ENCODE measurements around the gene THADA. TPM values are rescaled to one million over a fixed set of nuclear protein-coding genes. Genes with fewer than 3 reads are reported as not detected.

THADA gene
- total RNA-seq, 4 donors from 2014 or later = 49.9 to 90.2 (median 65.2) TPM

- WGBS, 2 donors = 90 to 97% methylated on average over 3 of the region's 3 CpGs
Measured at GRCh38 chr2:43531251-43531650, 64.6 kb downstream of the THADA start.

DNA sequence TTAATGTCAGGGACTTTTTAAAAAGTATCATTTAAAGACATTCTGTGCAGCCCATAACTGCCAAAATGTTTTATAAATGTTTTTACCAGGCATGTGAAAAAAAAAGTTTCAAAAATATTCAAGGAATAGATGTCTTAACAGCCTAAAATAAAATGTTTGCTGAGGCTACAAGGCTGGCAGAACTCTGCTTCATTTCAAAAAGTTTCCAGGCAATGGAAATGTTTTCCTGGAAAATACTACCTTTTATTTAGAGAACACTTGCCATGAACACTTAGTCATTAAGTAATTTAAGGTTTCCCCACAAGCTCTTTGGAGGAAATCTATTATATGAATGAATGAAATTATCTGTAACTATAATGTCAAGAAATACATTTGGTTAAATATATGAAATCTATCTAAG is 68.8 kb downstream of the THADA start:
- intact Hi-C loops (cut with DNase I) = no loop called here
- no peak overlapping the region for H3K4me3 ChIP-seq (replicated peaks in 1 of 3)
- H3K36me3 ChIP-seq = no peaks in the 10 kb centered on the region
- TF ChIP-seq, protein P1, sequence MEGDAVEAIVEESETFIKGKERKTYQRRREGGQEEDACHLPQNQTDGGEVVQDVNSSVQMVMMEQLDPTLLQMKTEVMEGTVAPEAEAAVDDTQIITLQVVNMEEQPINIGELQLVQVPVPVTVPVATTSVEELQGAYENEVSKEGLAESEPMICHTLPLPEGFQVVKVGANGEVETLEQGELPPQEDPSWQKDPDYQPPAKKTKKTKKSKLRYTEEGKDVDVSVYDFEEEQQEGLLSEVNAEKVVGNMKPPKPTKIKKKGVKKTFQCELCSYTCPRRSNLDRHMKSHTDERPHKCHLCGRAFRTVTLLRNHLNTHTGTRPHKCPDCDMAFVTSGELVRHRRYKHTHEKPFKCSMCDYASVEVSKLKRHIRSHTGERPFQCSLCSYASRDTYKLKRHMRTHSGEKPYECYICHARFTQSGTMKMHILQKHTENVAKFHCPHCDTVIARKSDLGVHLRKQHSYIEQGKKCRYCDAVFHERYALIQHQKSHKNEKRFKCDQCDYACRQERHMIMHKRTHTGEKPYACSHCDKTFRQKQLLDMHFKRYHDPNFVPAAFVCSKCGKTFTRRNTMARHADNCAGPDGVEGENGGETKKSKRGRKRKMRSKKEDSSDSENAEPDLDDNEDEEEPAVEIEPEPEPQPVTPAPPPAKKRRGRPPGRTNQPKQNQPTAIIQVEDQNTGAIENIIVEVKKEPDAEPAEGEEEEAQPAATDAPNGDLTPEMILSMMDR (IDR thresholded peaks at IDR 0.05) = no peak
- no peak for TF ChIP-seq POLR2A (IDR thresholded peaks at IDR 0.05)
- H3K27me3 ChIP-seq = no peaks in the 10 kb centered on the region
- no peak for DNase-seq
- H3K9me3 ChIP-seq = no peaks in the 10 kb centered on the region
- H3K27ac ChIP-seq = peak overlapping the region in 1 of 3 donors; percentile 7
- H3K4me1 ChIP-seq = no peaks in the 10 kb centered on the region

More at GRCh38 chr2:43531251-43531650, 64.6 kb downstream of the THADA start:
- no peaks in the 10 kb centered on the region for H3K9me3 ChIP-seq
- no peaks in the 10 kb centered on the region for H3K27me3 ChIP-seq
- H3K4me1 ChIP-seq = no peaks in the 10 kb centered on the region
- H3K36me3 ChIP-seq = no peaks in the 10 kb centered on the region
- TF ChIP-seq, protein P1 (IDR thresholded peaks at IDR 0.05) = no peak
- TF ChIP-seq POLR2A (IDR thresholded peaks at IDR 0.05) = no peak
- intact Hi-C loops (cut with DNase I) = loop anchor here (10.0 kb wide), 1 partner anchor 566 kb away; no protein-coding TSS in a partner anchor
- no peak for DNase-seq
- no peak overlapping the region for H3K4me3 ChIP-seq (replicated peaks in 1 of 3)
- no peak overlapping the region for H3K27ac ChIP-seq

- Histone ChIP-seq H3K27me3 (no peaks in the 10 kb centered on the region), H3K27ac (peak overlapping the region in 1 of 3 donors; percentile 4), H3K4me3 (replicated peaks in 1 of 3) (no peak overlapping the region), H3K9me3 (no peaks in the 10 kb centered on the region), H3K4me1 (peaks cover 0 to under 1% of the 10 kb centered on the region in 2 donors), H3K36me3 (no peaks in the 10 kb centered on the region)
- DNase-seq = no peak
- 90 to 100% methylated on average over 1 of the region's 1 CpG for WGBS, 2 donors
- intact Hi-C loops (cut with DNase I) = no loop called here
- TF ChIP-seq, protein P1 (IDR thresholded peaks at IDR 0.05) = no peak
- TF ChIP-seq POLR2A (IDR thresholded peaks at IDR 0.05) = no peak
Measured at GRCh38 chr2:43525506-43525905, 70.3 kb downstream of the THADA start.

DNA sequence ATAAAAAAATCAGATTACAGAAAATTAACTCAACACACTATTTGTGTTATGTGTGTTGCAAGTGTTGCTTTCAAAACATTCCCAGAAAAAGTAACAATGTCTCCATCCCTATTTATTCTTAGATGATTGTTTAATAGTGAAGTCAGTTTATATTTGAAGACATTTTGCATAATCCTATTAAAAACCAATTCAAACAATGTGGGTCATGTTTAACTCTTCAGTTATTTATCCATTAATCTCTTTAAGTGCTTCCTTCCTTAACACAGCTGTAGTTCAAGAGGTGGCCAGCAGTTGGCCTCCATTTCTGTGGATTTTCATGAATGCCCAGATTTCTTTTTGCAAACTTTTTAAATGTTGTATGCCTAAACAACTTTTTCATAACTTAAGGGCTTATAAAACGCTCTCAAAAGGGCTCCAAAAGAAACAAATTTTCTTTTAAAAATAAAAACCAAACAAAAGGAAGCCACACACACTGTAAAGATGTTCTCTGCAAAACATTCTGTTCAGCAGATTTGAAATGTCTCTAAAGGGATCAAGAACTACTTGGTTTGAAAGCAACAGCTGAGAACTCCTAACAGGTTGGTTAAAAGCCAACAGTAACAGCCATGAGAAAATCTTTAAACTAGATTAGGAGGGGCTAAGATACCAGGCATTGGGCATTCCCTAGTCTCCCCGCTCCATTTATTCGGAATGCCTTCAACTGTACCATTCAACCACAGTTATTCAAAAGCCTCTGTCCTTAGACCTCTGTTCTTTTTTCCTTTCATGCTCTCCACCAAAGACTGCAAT is 71.5 kb downstream of the THADA start:
- Histone ChIP-seq H3K4me1 (peaks cover 4 to 12% of the 10 kb centered on the region in 2 donors), H3K9me3 (no peaks in the 10 kb centered on the region), H3K36me3 (no peaks in the 10 kb centered on the region), H3K27ac (no peak overlapping the region), H3K4me3 (replicated peaks in 1 of 3) (no peak overlapping the region), H3K27me3 (no peaks in the 10 kb centered on the region)
- WGBS, 2 donors = 89 to 93% methylated on average over 3 of the region's 3 CpGs
- TF ChIP-seq, protein P1 (IDR thresholded peaks at IDR 0.05) = peak in 1 of 6 experiments; percentile 37
- TF ChIP-seq POLR2A (IDR thresholded peaks at IDR 0.05) = no peak
- intact Hi-C loops (cut with DNase I) = no loop called here
- no peak for DNase-seq

DNA sequence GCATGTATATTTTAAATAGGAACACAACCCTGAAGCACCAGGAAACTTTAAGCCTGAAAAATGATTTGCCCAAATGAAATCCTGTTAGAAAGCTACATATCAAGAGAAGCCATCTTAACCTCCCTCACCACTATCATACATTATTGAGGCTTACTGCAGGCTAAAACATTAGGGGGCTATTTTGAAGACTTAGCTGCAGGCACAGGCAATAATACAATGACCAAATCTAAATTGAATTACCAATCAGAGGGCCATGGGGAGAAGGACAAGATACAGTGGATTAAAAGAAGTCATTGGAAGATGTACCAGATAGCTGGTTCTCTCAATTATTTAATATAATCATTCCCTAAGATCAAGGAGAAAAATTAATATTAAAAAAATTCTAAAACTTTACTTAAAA is 73.7 kb downstream of the THADA start:
- no peak overlapping the region for H3K27ac ChIP-seq
- peaks cover 20 to 34% of the 10 kb centered on the region in 2 donors for H3K4me1 ChIP-seq
- H3K9me3 ChIP-seq = no peaks in the 10 kb centered on the region
- DNase-seq = no peak
- H3K27me3 ChIP-seq = no peaks in the 10 kb centered on the region
- intact Hi-C loops (cut with DNase I) = no loop called here
- no peak overlapping the region for H3K4me3 ChIP-seq (replicated peaks in 1 of 3)
- TF ChIP-seq, protein P1 (IDR thresholded peaks at IDR 0.05) = no peak
- TF ChIP-seq POLR2A (IDR thresholded peaks at IDR 0.05) = no peak
- H3K36me3 ChIP-seq = no peaks in the 10 kb centered on the region

Measured in thyroid gland (tissue), 4 donors.